Stimulated activated effector memory CD8-positive, alpha-beta T cell treated with anti-CD3 and anti-CD28 coated beads, Interleukin-12 subunit alpha, Interleukin-12 subunit beta, amount 100 ng/mL, for 72 hours (primary cell): Measurements from ENCODE around the gene SRR.
"Not testable (repeated sequence)": the region's sequence is repeated elsewhere in the genome, so short reads cannot be mapped to it uniquely, and the experiment has no call there.

ENCODE experiments used
- ATAC-seq: fragments of 150-1000 bp; cut with Tn5 transposase; 2 replicates; pipeline ENCODE4 v1.10.0; 2021
- DNase-seq, 2 donors: peaks; one replicate each; pipeline ENCODE4 v3.0.0; 2021 to 2022; ENCODE audit warnings: low spot score in 2 of 2
- H3K27ac Mint-ChIP-seq: one replicate; pipeline ENCODE4 v1.8.0; 2022; ENCODE audit warnings: mild to moderate bottlenecking, mixed read lengths
- H3K36me3 Mint-ChIP-seq: one replicate; pipeline ENCODE4 v1.8.0; 2022; ENCODE audit warnings: mild to moderate bottlenecking, mixed read lengths
- H3K4me1 Mint-ChIP-seq: one replicate; pipeline ENCODE4 v1.8.0; 2022; ENCODE audit warnings: mixed read lengths
- H3K4me3 Mint-ChIP-seq: one replicate; pipeline ENCODE4 v1.8.0; 2022; ENCODE audit warnings: mild to moderate bottlenecking, mixed read lengths
- H3K9me3 Mint-ChIP-seq: one replicate; pipeline ENCODE4 v1.8.0; 2022; ENCODE audit warnings: mixed read lengths

The SRR gene, protein sequence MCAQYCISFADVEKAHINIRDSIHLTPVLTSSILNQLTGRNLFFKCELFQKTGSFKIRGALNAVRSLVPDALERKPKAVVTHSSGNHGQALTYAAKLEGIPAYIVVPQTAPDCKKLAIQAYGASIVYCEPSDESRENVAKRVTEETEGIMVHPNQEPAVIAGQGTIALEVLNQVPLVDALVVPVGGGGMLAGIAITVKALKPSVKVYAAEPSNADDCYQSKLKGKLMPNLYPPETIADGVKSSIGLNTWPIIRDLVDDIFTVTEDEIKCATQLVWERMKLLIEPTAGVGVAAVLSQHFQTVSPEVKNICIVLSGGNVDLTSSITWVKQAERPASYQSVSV

DNA sequence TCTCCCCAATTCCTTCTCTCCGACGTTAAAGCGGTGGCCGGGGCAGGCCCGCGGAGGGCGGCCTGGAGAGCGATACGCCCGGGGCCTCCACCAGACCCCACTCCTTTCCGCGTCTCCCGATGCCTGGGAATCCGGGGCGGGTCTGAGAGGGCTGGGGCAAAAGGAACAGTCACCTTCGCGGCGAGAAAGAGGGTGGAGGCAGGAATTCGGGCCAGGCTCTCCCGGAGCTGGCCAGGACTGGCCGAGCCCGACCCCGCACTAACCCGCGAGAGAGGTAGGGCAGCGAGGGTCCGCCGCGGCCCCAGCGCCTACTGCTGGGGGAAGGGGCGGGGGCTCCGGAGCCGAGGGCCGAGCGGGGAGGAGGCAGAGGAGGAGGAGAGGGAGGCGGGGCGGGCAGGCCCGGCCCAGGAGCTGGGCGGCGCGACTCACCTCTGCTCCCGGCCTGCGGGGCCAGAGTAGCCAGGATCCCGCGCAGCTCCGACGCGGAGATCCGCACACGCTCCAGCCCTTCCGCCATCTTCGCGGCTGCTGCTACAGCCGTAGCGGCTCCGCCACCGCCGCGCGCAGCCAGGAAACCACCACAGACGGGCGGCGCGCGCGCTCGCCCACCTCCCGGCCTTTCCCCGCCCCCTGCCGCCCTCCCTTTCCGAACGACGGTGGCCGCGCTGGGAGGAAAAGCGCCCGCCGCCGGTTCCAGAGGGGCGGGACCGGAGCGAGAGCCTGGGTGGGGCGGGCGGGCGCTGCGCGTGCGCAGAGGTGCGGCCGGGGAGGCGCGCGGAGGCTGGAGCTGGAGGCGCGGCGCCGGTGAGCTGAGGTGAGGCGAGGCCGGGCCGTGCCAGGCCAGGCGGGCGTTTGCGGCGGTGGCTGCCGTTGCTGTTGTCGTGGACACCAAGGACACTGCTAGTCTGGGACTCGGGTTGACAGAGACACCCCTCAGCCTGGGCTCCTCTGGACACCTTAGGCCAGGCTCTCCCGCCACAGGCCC, at the start of gene SRR, which contains the start of gene SMG6:
TSS of gene SRR (plus strand) at position 747 of the 985 bp plus-strand sequence. CDS start 11,611 bp downstream, outside the sequence.
TSS of gene SMG6 (minus strand) at position 582 of the 985 bp plus-strand sequence. CDS start at position 517, 65 bp downstream.
- peak; percentile 86 to 92 for DNase-seq
- Mint-ChIP-seq H3K9me3 (no peaks in the 10 kb centered on the region), H3K4me3 (peak within 1 kb of the TSS; percentile 81), H3K36me3 (peaks cover 32% of the 10 kb centered on the region), H3K27ac (peak within 1 kb of the TSS; percentile 76), H3K4me1 (peaks cover 41% of the 10 kb centered on the region)
- ATAC-seq: peak; percentile 91

DNA sequence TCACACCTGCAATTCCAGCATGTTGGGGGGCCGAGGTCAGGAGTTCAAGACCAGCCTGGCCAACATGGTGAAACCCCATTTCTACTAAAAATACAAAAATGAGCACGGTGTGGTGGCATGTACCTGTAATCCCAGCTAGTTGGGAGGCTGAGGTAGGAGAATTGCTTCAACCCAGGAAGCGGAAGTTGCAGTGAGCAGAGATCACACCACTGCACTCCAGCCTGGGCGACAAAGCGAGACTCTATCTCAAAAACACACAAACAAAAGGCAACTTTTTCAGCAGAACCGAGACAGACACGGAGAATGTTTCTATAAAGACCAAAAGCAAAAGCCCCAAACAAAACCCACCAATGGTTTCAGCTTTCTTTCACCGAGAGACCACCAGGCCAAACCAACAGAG, 44.9 kb upstream of the SRR start:
- H3K27ac Mint-ChIP-seq: peak overlapping the region; percentile 92
- DNase-seq, H3K9me3 Mint-ChIP-seq, ATAC-seq: not testable (repeated sequence)
- peaks cover 62% of the 10 kb centered on the region for H3K4me1 Mint-ChIP-seq
- H3K4me3 Mint-ChIP-seq: peak overlapping the region; percentile 67
- H3K36me3 Mint-ChIP-seq: peaks cover 45% of the 10 kb centered on the region

DNA sequence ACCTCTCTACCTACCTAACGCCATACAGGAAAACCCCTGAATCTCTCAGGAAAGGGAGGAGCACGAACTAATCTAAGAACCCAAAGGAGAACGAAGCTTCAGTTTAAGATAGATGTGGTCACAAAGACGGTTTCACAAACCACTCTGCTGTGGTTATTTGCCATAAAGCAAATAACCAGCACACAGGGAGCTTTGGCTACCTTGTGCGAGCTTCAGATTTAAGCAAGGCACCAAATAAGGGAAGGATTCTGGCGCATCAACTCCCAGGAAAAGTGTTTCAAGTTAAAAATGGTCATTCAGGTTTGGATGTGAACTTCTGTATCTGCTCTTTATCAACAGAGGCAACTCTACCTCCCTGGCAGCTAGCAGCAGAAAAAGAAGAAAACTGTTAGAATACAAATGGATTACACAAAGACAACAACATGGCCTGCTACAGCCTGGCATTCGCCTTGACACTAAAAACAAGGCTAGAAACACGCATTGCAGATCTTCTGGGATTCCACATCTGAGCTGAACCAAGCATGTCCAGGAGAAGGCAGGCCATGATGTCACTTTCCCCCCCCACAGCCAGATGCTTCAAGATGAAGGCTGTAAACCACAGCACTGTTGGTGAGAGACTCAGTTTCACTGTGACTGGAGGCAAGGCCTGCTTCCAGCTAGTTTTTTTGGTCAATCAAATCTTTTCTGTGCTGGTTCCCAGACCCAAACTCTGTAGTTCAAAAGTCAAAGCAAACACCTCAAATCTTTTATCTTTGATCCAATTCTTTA, 43.8 kb upstream of the SRR start:
- Mint-ChIP-seq H3K27ac (peak overlapping the region; percentile 92), H3K9me3 (no peaks in the 10 kb centered on the region), H3K4me3 (peak overlapping the region; percentile 67), H3K36me3 (peaks cover 50% of the 10 kb centered on the region), H3K4me1 (peaks cover 62% of the 10 kb centered on the region)
- peak; percentile 95 for ATAC-seq
- DNase-seq: peak; percentile 45 to 84

DNA sequence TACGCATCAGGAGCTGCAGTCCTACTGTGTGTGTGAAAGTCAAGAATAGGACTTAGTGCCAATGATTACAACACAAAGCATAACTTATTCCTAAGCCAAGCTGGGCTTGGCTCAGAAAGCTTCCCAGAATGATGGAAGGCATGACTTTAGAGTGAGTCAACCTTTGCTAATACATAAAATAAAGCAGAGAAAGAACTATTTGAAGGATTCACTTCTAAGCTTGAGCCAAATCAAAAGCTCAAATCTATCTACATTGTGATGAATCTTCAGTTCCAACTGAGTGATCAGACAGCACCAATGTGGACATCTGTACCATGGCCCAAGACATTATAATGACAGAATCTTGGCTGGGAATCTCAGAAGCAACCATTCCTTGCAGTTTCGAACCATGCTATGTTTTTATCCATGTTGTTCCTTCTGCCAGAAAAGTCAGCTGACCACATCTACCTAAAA, 41.6 kb upstream of the SRR start:
- Mint-ChIP-seq H3K36me3 (peaks cover 61% of the 10 kb centered on the region), H3K27ac (peak overlapping the region; percentile 99)

DNA sequence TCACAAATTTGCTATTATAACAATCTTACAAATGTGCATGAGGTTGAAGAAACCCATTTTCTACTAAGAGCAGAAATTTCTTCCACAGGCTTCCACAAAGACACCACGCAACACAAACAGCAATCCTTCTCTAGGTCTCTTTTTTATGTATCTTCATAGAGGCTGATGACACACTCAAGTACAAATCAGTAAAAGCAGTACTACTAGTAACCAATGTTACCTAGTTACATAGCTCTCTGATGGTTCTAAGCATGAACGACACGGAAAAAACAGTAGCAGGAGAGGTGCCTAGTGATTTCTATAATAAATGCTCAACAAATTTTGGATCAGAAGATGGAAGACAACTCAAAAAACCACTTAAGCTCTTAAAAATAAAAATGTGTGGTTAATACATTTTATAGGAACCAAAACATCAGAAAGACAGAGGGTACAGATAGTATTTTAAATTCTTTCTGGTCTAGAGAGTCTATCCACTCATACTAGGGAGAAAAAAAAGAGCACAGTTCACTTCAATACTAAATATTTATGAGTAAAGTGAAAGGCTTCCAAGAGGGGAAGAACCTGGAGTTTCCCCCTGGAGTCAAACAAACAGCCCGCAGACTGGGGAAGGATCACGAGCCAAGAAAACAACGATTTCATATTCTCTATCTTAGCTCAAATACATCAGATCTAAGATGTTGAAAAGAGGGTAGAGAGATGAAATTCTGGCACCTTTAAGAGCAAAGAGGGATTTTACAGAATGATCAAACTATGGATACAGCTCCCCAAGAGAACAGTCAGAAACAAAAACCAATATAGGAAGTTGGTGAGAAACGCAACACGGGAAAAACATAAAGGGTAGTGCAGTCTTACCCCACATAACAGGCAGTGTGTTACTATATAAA, 40.3 kb upstream of the SRR start:
- Mint-ChIP-seq H3K9me3 (no peaks in the 10 kb centered on the region), H3K4me1 (peaks cover 81% of the 10 kb centered on the region), H3K27ac (peak overlapping the region; percentile 99), H3K4me3 (peak overlapping the region; percentile 72), H3K36me3 (peaks cover 61% of the 10 kb centered on the region)
- peak; percentile 44 for ATAC-seq
- DNase-seq: no peak

More for the DNA sequence above, 41.6 kb upstream of the SRR start:
- H3K4me3 Mint-ChIP-seq: peak overlapping the region; percentile 72
- no peak for ATAC-seq
- H3K9me3 Mint-ChIP-seq: no peaks in the 10 kb centered on the region
- H3K4me1 Mint-ChIP-seq: peaks cover 77% of the 10 kb centered on the region
- no peak for DNase-seq

DNA sequence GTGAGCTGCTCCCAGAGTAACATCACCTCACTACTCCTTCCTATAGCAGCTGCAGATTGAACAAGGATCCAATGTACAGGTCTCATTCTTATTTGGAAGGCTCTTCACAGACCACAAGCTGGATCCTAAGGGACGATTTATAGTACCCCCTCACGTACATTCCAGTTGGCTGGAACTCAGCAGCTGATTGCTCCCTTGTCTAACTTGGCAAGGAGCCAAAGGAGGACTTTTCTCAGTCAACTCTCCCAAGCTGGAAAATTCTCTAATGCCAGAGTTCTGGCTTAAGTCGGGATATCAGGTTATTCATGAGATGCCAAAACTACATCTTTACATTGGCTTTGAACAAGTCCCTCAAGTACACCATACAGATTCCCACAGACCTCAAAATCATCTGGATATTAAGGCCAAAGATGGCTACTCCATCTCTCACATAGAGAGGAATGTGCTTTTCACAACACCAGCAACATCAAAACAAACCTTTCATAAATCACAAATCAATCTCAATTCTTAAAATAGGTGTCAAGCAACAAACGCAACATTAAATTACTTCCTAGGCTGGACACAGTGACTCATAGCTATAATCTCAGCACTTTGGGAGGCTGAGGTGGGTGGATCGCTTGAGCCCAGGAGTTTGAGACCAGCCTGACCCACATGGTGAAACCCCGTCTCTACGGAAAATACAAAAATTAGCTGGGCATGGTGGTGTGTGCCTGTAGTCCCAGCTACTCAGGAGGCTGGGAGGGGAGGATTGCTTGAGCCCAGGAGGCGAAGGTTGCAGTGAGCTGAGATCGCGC, 39.5 kb upstream of the SRR start:
- H3K9me3 Mint-ChIP-seq: no peaks in the 10 kb centered on the region
- peaks cover 64% of the 10 kb centered on the region for H3K36me3 Mint-ChIP-seq
- peak overlapping the region; percentile 72 for H3K4me3 Mint-ChIP-seq
- no peak for ATAC-seq
- peak in 1 of 2 donors; percentile 57 for DNase-seq
- H3K4me1 Mint-ChIP-seq: peaks cover 74% of the 10 kb centered on the region
- peak overlapping the region; percentile 99 for H3K27ac Mint-ChIP-seq

DNA sequence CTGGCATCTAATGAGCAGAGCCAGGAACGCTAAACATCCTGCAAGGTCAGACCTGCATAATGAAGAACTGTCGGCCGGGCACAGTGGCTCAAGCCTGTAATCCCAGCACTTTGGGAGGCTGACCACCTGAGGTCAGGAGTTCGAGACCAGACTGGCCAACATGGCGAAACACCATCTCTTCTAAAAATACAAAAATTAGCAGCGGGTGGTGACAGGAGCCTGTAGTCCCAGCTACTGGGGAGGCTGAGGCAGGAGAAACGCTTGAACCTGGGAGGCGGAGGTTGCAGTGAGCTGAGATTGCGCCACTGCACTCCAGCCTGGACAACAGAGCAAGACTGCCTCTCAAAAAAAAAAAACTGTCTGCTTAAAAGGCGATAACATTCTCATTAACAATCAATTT, 38.6 kb upstream of the SRR start:
- Mint-ChIP-seq H3K4me3 (peak overlapping the region; percentile 72), H3K4me1 (peaks cover 71% of the 10 kb centered on the region), H3K27ac (peak overlapping the region; percentile 99), H3K36me3 (peaks cover 58% of the 10 kb centered on the region)
- H3K9me3 Mint-ChIP-seq, DNase-seq, ATAC-seq: not testable (repeated sequence)

DNA sequence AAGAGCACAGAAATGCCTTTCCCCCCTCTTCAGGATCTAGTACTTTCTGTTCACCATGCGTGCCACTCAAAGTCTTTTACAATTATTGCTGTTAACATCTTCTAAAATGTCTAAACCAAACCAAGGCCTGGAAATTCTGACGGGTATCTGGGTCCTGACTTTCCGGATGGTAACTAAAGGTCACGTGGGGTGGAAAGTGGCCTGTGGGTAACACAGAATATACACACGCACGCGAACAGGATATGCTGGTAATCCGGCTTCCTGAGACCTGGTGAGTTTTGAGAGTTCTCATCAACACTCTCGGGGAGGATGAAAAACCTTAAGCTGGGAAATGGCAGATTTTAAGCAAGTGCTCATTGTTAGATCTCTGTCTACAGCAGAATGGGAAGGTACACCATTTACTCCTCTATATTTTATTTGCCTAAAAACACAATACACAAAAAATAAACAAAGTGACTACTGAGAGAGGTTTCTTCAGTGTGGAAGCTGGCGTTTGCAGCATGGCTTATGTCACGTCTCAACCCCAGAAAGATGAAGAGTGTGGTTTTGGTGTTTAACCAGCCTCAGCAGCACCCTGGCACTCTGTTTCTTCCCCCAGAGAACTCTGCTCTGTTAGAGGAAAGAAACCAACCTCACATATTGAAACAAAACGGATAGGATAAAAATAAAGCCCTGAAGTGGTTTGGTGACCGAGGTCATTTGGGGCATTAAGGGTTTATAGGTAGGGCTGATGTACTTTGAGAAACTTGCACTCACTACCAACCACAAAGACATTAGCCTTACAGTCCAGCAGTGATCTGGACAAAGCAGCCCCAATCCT, 37.5 kb upstream of the SRR start:
- Mint-ChIP-seq H3K4me1 (peaks cover 72% of the 10 kb centered on the region), H3K9me3 (no peaks in the 10 kb centered on the region), H3K4me3 (peak overlapping the region; percentile 72), H3K36me3 (peaks cover 54% of the 10 kb centered on the region), H3K27ac (peak overlapping the region; percentile 99)
- peak; percentile 67 to 91 for DNase-seq
- peak; percentile 94 for ATAC-seq

DNA sequence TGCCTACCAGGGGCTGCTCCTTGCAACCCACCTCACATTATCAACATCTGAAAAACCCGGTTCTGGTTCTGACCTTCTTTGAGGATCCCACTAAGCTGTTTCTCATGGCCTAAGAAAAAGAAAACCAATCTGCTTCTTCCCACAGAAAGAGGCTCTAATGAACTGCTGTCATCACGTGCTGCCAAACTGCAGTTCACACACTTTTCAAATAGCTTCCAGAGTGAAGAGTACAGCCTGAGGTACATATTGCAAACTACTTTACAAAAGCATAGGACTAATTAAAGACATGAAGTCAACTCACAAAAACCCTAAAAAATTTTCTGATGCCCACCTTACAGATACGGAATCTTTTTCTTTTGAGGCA, 36.9 kb upstream of the SRR start:
- Mint-ChIP-seq H3K4me1 (peaks cover 69% of the 10 kb centered on the region), H3K9me3 (no peaks in the 10 kb centered on the region), H3K27ac (peak overlapping the region; percentile 99), H3K4me3 (peak overlapping the region; percentile 72), H3K36me3 (peaks cover 49% of the 10 kb centered on the region)
- DNase-seq (no peak), ATAC-seq (no peak)

DNA sequence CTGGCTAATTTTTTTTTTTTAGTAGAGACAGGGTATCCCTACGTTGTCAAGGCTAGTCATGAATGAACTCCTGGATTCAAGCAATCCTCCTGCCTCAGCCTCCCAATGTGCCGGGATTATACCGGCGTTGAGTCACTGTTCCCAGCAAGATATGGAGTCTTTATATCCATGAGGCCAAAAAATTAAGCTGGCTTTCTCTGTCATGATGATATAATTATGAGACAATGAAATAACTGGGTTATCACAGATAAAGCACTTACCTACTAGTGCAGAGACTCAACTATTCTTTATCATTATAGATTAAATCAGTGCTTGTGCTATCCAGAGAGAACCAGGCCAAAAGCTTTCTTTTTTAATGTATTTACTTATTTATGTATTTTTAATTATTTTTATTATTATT, 36.4 kb upstream of the SRR start:
- Mint-ChIP-seq H3K36me3 (peaks cover 49% of the 10 kb centered on the region), H3K9me3 (no peaks in the 10 kb centered on the region), H3K4me3 (peak overlapping the region; percentile 72), H3K4me1 (peaks cover 72% of the 10 kb centered on the region), H3K27ac (peak overlapping the region; percentile 99)
- ATAC-seq (no peak), DNase-seq (no peak)

DNA sequence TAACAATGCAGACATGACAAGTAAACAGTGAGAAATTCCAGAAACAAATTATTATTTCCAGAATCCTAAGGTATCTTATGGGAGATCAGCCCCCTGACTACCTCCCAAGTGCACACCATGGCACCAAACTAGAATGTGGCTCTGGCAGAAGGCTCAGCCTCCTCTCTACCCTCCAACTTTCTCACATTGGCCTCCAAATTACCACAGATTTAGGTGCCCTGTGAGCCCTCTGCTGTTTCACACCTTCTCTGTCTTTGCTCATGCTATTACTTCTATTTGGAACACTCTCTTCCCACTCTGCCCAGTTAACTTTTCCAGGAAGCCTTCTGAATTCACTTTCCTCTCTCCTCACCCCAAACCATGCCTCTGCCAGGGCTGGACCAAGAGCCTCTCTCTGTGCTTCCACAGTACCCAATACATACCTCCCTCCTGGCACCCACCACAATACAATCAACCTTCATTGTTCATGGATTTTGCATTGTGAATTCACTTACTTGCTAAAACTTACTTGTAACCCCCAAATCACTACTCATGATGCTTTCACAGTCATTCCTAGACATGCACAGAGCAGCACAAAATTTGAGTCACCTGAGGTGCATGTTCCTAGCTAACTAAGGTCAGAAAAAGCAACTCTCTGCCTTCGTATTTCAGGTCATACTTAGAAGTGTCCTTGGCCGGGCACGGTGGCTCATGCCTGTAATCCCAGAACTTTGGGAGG, 31.6 kb upstream of the SRR start:
- Mint-ChIP-seq H3K27ac (peak overlapping the region; percentile 80), H3K9me3 (no peaks in the 10 kb centered on the region), H3K36me3 (peaks cover 36% of the 10 kb centered on the region), H3K4me3 (peak overlapping the region; percentile 62), H3K4me1 (peaks cover 59% of the 10 kb centered on the region)
- ATAC-seq: peak; percentile 97
- peak in 1 of 2 donors; percentile 63 for DNase-seq

DNA sequence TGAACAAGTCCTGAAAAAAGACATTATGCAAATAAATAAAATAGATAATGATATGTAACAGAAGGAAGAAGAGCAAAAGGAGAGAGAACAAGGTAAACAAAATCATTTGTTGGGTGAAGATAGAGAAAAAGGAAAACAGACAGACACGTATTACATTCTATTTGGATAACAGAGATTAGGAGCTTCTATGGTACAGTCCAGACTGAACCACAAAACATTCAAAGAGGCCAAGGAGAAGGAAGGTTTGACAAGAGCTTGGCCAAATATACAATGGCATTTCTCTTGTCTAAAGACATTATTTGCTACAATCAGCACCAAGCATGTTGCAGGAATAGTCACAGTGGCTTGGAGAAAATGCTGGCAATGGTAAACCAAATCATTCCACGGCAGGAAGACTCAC, 29.3 kb upstream of the SRR start:
- no peak overlapping the region for H3K27ac Mint-ChIP-seq
- ATAC-seq (no peak), DNase-seq (no peak)
- peaks cover 49% of the 10 kb centered on the region for H3K36me3 Mint-ChIP-seq
- H3K9me3 Mint-ChIP-seq: no peaks in the 10 kb centered on the region
- no peak overlapping the region for H3K4me3 Mint-ChIP-seq
- peaks cover 48% of the 10 kb centered on the region for H3K4me1 Mint-ChIP-seq
